Neural progenitor cell (in vitro differentiated cells): ENCODE results near the gene PACSIN3.

Experiments used
- CTCF ChIP-seq: fragments of 200-600 bp; sonication (generic); IDR thresholded peaks from 2 replicates; pipeline ENCODE4 v1.5.1; 2017; ENCODE audit warnings: antibody characterized with exemption, mild to moderate bottlenecking
- EZH2 ChIP-seq: fragments of 200-600 bp; sonication (generic); IDR thresholded peaks from 2 replicates; pipeline ENCODE4 v1.6.1; 2017; ENCODE audit warnings: antibody characterized with exemption, mild to moderate bottlenecking, moderate library complexity
- EZH2phosphoT487 ChIP-seq: fragments of 200-600 bp; sonication (generic); IDR thresholded peaks from 2 replicates; pipeline ENCODE4 v1.6.1; 2017; ENCODE audit warnings: antibody characterized with exemption

DNA sequence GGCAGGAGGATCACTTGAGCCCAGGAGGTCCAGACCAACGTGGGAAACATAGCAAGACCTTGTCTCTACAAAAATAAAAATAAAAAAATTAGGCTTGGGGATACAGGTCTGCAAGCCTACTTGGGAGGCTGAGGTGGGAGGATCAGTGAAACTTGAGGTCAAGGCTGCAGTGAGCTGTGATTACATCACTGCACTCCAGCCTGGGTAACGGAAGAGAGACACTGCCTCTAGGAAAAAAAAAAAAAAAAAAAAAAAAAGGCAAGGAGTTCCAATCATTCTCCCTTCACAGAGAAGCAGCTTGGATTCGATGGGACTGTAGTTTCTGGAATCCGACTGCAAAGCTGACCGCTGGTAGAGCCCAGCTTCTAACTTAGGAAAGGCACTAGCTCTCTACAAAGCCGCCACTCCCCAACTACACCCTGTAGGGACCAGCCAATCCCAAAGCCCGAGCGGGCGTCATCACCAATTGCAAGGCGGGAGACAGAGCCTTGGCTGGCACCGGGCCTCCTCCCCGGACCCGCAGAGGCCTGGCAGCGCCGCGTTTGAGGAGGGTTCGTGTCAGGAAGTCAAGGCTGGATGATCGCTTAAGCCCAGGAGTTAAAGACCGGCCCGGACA lies 27.8 kb upstream of the PACSIN3 start:
- TF ChIP-seq EZH2 (no peak), EZH2phosphoT487 (no peak), CTCF (no peak)
